Smooth muscle cell of trachea (primary cell): ENCODE results near the gene PANK3. TPM values are rescaled to one million over a fixed set of nuclear protein-coding genes. Genes with fewer than 3 reads are reported as not detected.

Source experiments
- total RNA-seq: library from RNA; depleted of rRNA; stranded (reverse); fragments of >200 nt; gene quantifications from 2 replicates; pipeline ENCODE4 v1.2.1, GENCODE V29; 2014

The PANK3 gene
- 23.7 and 30.4 TPM in 2 replicates for total RNA-seq

GRCh38 chr5:168578538-168579487 lies at the start of gene PANK3:
Gene PANK3, minus strand, starts transcription at chr5:168579368. Its CDS starts 85 bp downstream, at chr5:168579283.

GRCh38 chr5:168528521-168529373 lies 50.4 kb downstream of the PANK3 start, which contains the start of gene FBLL1:
Gene FBLL1, plus strand, starts transcription at chr5:168529305. Its CDS starts 200 bp downstream, at chr5:168529505.

Other genes with a start within 250 kb of the PANK3 start
- 153 and 239 TPM in 2 replicates for gene RARS1, start 92.9 kb downstream of the PANK3 start, total RNA-seq
- gene FBLL1, start 50.1 kb downstream of the PANK3 start, total RNA-seq, result 0.44 and 1.7 TPM in 2 replicates